AG10803 (cell line): Measurements from ENCODE around the gene AARS2.

ENCODE experiments used
- DNase-seq: peaks from one replicate; pipeline ENCODE4 v3.0.0; 2010; ENCODE audit warnings: low read depth
- H3K4me3 ChIP-seq: 2 replicates; pipeline ENCODE4 v1.5.1; 2011; ENCODE audit warnings: mild to moderate bottlenecking, low read length, control low read depth
- TF ChIP-seq, protein P1 (sequence below): conservative IDR thresholded peaks from 2 replicates; pipeline ENCODE4 v1.5.1; 2011; ENCODE audit warnings: mild to moderate bottlenecking, low read length, control low read depth, inconsistent platforms

AARS2 gene

DNA sequence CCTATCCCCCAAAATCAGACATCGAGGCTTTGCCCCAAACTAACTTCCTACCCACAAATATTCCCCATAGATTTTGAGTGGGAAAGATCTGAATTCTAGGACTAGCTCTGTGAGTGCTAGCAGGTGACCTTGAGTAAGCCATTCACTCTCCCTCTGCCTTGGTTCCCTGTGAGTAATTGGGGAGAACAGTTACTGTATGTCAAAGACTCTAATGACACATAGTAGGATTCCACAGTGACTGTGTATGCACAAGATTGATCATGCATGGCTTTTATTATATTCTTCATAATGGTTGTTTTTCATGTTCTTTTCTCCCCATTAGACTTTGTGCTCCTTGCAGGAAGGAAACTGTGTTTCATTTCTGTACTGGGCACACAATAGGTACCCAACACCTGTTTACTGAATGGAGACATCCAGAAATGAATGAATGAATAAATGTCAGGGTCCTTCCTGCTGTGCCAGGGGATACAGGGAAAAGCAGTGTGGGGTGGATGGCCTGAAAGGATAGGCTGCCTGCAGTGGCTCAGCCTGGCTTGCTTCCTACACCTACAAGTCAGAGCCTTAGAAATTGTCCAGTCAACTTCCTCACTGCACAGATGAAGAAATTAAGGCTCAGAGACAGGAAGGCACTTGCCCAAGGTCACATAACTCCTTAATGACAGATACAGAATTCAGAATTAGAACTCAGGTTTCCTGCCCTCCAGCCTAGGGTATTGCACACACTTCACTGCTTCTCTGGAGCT, 43.8 kb downstream of the AARS2 start:
- no peak for DNase-seq
- no peak overlapping the region for H3K4me3 ChIP-seq
- TF ChIP-seq, protein P1, sequence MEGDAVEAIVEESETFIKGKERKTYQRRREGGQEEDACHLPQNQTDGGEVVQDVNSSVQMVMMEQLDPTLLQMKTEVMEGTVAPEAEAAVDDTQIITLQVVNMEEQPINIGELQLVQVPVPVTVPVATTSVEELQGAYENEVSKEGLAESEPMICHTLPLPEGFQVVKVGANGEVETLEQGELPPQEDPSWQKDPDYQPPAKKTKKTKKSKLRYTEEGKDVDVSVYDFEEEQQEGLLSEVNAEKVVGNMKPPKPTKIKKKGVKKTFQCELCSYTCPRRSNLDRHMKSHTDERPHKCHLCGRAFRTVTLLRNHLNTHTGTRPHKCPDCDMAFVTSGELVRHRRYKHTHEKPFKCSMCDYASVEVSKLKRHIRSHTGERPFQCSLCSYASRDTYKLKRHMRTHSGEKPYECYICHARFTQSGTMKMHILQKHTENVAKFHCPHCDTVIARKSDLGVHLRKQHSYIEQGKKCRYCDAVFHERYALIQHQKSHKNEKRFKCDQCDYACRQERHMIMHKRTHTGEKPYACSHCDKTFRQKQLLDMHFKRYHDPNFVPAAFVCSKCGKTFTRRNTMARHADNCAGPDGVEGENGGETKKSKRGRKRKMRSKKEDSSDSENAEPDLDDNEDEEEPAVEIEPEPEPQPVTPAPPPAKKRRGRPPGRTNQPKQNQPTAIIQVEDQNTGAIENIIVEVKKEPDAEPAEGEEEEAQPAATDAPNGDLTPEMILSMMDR = no peak

DNA sequence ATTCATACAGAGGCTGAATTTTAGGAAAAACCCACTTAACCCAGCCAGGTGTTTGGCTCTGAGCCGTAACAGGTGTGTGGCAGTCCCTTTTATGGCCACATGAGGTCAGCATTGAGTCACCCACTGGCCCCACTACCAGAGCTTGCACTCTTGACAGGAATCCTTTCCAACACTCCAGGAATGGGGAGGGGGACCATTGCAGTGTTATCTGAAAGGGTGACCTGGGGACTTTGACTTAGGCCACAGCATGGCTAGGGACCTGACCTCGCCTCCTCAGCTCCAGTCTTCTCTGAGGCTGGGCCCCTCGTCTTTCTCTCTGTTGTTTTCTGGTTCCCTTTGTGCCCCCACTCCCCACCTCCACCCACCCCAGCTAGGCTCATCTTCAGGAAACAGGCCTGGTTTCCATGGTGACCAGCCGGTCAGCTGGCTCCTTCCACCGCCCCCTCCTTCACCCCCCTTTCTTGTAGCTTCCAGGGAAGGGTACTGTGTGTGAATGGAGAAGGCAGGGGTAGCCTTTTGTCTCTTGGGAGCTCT, 45.0 kb downstream of the AARS2 start:
- no peak overlapping the region for H3K4me3 ChIP-seq
- DNase-seq = no peak
- TF ChIP-seq, protein P1 = peak; percentile 99

DNA sequence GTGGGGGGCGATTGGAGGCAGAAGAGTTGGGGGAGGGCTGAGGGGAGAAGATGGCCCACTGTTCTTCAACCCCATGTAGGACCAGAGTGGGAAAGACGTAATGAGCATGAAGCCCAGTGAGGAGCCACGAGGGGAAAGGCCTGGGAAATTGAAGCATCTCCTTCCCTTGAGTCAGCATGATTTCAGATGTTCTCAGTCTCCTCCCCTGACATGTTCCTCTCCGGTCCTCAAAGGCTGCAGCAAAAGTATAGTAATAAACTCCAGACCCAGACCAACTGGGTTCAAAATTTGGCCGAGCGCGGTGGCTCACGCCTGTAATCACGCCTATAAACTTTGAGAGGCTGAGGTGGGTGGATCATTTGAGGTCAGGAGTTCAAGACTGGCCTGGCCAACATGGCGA, 45.9 kb downstream of the AARS2 start:
- TF ChIP-seq, protein P1 = no peak
- DNase-seq = no peak

DNA sequence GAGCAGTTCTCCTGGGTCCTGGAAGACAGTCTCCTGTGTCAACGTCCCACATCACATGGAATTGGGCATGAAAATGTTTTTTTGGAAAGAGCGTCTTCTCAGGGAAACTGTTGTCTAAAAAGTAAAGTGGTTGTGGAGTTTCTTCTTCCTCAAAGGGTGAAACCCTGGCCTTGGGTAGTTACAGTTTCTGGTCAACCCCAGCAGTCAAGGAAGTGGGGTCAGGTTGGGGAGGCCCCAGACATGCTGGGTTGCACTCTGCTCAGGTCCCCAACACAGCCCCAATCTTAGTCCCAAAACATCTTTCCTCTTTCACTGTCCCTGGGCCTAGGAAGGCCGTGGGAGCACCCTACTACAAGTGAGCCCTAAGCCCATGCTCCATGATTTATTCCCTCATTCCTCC, 46.8 kb downstream of the AARS2 start:
- DNase-seq = no peak
- TF ChIP-seq, protein P1 = no peak
- H3K4me3 ChIP-seq = no peak overlapping the region

More for the DNA sequence above, 45.9 kb downstream of the AARS2 start:
- no peak overlapping the region for H3K4me3 ChIP-seq

DNA sequence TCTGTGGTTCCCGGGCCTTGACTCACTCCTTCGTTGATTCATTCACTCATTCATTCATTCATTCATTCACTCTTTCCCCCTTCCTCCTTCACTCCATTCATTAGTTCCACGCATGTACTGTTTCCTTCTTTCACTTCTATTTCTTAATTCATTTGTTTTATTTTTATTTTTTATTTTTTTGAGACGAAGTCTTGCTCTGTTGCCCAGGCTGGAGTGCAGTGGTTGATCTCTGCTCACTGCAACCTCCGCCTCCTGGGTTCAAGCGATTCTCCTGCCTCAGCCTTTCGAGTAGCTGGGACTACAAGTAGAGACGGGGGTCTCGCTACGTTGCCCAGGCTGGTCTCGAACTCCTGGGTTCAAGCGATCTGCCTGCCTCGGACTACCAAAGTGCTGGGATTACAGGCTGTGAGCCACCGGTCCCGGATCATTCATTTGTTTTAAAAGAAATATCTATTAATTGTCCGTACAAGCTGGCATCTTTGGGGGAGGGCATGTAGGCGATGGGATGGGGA, 47.4 kb downstream of the AARS2 start:
- TF ChIP-seq, protein P1 = no peak
- H3K4me3 ChIP-seq = peak overlapping the region; percentile 36; the same call in 1 of the 2 replicates
- no peak for DNase-seq

DNA sequence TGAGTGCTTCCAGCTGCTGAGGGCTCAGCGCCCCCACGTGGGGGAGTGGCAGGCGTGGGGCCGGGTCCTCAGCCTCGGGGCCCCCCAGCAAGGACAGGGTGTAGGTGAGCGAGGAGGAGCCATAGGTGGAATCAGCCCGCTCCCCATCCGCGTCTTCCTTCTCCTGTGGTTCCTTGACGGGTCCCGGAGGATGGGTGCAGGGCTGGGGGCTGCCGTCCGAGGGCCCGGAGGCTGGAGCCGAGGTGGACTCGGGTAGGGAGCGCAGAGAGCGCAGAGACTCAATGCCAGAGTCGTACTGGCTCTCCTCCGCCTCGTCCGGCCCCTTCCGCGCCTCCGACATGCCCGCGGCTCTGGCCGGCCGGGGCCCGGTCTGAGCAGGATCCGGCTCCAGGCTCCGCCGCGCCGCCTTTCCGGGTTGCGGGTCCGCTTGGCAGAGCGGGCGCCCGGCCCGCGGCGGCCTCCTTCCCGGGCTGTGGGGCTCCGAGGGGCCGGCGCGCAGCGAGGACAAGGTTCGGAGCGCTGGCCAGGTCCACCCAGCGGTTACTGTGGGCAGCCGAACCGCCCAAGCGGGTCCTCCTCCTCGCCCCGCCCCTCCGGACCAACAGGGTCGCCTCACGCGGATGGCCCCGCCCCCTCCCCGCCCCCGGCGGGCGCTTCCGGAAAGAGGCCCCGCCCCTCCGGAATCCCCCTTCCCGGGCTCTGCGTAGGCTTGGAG, 48.0 kb downstream of the AARS2 start, which contains the start of gene NFKBIE:
Gene NFKBIE, minus strand, starts transcription at position 545 of the 715 bp plus-strand sequence. Its CDS starts 205 bp downstream, at position 340.
- H3K4me3 ChIP-seq = peak within 1 kb of the TSS; percentile 82
- TF ChIP-seq, protein P1 = peak; percentile 23
- peak; percentile 82 for DNase-seq
